Neural crest cell (in vitro differentiated cells): ENCODE data around the gene C5. TPM values are rescaled to one million over a fixed set of nuclear protein-coding genes. Genes with fewer than 3 reads are reported as not detected.
A peak's percentile ranks its signal among the peaks of the same experiment; 100 is the strongest.

Source experiments
- DNase-seq: peaks from one replicate; pipeline ENCODE4 v3.0.0; 2021; ENCODE audit warnings: low read depth, mixed read lengths, low spot score
- H3K27ac Mint-ChIP-seq: one replicate; pipeline ENCODE4 v1.8.0; 2021; ENCODE audit warnings: mild to moderate bottlenecking, mixed read lengths; ENCODE audit not compliant: unreplicated experiment
- H3K27me3 Mint-ChIP-seq: 2 replicates; pipeline ENCODE4 v1.8.0; 2021; ENCODE audit warnings: low read depth, mild to moderate bottlenecking, mixed read lengths
- H3K36me3 Mint-ChIP-seq: 2 replicates; pipeline ENCODE4 v1.8.0; 2021; ENCODE audit warnings: low read depth, mild to moderate bottlenecking, mixed read lengths
- H3K4me1 Mint-ChIP-seq: 2 replicates; pipeline ENCODE4 v1.8.0; 2021; ENCODE audit warnings: mixed read lengths
- H3K4me3 Mint-ChIP-seq: one replicate; pipeline ENCODE4 v1.8.0; 2021; ENCODE audit warnings: mild to moderate bottlenecking, mixed read lengths
- H3K9me3 Mint-ChIP-seq: 2 replicates; pipeline ENCODE4 v1.8.0; 2021; ENCODE audit warnings: mixed read lengths
- total RNA-seq: library from RNA; stranded (reverse); gene quantifications from 2 replicates; pipeline ENCODE4 v1.2.1, GENCODE V29; 2021
- TF ChIP-seq, protein P1 (sequence below): fragments of 200-600 bp; sonication (generic); conservative IDR thresholded peaks from 2 replicates; pipeline ENCODE4 v1.5.0; 2021; ENCODE audit warnings: antibody characterized with exemption, mild to moderate bottlenecking

The C5 gene
- total RNA-seq, 1 donor from 2014 or later: 9.4 TPM

DNA sequence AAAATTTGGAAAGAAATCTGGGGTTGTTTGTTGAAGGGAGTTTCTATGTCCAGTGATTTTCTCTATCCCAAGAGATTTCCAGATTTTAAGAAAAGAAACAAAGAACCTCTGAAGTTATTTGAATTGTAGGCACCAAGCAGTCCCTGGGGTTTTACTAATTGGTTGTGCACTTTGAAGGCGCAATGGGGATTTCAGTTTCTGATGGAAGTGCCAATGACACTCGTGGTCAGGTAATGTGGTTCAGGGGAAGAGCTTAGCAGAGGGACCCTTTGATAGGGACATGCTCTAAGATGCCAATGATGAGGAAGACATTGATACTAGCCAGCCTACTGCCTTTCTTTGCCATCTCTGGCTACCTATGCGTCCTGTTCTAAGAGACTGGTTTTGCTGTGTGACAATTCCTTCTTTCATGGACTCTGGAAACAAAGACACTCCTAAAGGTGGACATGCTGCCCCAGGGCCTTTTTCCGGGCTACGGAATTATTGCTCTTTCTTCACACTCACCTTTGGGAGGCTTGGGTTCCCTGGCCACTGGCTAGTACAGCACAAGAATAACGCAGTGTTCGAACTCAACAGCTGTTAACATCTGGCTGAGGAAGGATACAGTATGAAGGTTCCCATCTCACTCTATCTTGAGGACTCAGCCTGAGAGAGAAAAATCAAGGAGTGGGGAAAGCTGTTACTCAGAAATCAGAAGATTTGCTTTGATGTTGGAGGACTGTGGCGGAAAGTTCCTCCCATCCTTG is 116.6 kb downstream of the C5 start:
- H3K4me1 Mint-ChIP-seq: peaks cover 51% of the 10 kb centered on the region
- H3K9me3 Mint-ChIP-seq: no peaks in the 10 kb centered on the region
- no peak overlapping the region for H3K27ac Mint-ChIP-seq
- TF ChIP-seq, protein P1, sequence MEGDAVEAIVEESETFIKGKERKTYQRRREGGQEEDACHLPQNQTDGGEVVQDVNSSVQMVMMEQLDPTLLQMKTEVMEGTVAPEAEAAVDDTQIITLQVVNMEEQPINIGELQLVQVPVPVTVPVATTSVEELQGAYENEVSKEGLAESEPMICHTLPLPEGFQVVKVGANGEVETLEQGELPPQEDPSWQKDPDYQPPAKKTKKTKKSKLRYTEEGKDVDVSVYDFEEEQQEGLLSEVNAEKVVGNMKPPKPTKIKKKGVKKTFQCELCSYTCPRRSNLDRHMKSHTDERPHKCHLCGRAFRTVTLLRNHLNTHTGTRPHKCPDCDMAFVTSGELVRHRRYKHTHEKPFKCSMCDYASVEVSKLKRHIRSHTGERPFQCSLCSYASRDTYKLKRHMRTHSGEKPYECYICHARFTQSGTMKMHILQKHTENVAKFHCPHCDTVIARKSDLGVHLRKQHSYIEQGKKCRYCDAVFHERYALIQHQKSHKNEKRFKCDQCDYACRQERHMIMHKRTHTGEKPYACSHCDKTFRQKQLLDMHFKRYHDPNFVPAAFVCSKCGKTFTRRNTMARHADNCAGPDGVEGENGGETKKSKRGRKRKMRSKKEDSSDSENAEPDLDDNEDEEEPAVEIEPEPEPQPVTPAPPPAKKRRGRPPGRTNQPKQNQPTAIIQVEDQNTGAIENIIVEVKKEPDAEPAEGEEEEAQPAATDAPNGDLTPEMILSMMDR: no peak
- H3K36me3 Mint-ChIP-seq: no peaks in the 10 kb centered on the region
- H3K27me3 Mint-ChIP-seq: no peaks in the 10 kb centered on the region
- no peak for DNase-seq
- H3K4me3 Mint-ChIP-seq: no peak overlapping the region

DNA sequence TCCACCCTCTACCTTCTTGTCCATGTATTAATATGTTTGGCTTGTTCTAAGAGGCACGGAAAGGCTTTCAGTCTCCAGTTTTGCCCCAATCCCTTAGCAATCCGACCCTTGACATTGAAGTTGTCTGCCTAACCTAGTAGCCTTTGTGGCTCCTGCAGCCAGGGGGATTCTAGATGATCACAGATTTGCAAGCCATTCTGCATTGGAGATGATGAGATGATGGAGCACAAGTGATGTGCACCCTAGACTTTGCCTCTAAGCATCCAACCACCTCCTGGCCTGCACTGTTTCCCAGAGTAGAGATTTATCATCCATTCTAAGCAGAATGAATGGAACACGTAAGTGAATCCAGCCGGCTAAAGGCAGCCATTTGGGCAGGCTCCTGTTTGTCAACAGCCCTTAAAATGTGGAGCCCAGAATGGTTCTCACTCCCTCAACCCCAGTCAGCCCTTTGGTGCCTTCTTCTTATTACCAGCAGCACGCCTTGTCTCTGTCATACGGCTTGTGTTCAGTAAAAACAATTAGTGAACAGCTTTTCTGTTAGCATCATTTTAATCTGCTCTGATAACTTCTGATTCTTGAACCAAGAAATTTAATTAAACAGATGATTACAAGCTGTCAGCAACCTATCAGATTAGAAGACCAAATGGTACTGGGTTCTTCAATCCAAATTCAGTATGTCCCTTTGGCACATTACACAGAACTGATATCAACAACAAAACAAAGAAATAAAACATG is 117.8 kb downstream of the C5 start:
- DNase-seq: no peak
- Mint-ChIP-seq H3K27me3 (no peaks in the 10 kb centered on the region), H3K9me3 (no peaks in the 10 kb centered on the region), H3K36me3 (no peaks in the 10 kb centered on the region), H3K4me1 (peaks cover 53% of the 10 kb centered on the region), H3K27ac (peak overlapping the region; percentile 13), H3K4me3 (peak overlapping the region; percentile 52)
- TF ChIP-seq, protein P1: no peak

DNA sequence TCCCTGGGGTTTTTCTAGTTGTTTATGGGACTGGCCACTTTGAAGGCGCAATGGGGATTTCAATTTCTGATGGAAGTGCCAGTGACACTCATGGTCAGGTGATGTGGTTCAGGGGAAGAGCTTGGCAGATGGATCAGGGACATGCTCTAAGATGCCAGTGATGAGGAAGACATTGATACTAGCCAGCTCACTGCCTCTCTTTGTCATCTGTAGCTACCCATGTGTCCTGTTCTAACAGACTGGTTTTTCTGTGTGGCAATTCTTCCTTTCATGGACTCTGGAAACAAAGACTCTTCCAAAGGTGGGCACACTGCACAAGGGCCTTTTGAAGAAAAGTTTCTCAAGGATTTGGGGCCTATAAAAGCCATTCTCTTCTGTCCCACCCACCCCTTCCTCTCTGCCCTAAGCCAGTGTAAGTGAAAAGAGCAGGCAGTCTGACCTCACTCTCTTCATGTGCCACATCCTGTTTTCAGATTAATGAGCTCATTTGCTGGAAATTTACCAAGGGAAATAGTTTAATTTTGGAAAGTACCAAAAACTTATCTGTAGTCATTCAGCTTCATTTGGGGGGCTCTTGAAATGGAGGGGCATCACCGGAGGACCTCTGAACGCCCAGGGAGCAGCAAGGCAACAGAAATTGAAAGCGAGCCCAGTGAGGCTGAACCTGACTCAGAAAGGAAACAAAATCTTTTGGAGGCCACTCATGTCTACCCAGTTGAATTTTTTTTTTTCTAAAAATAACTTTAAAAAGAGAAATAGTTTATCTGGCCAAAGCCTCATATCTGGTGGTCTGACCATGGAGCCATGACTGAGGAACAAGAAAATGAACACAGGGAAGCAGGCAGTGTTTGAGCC is 118.6 kb downstream of the C5 start:
- H3K27ac Mint-ChIP-seq: peak overlapping the region; percentile 93
- H3K4me1 Mint-ChIP-seq: peaks cover 47% of the 10 kb centered on the region
- TF ChIP-seq, protein P1: no peak
- H3K27me3 Mint-ChIP-seq: no peaks in the 10 kb centered on the region
- H3K36me3 Mint-ChIP-seq: no peaks in the 10 kb centered on the region
- H3K4me3 Mint-ChIP-seq: peak overlapping the region; percentile 79
- DNase-seq: no peak
- no peaks in the 10 kb centered on the region for H3K9me3 Mint-ChIP-seq

DNA sequence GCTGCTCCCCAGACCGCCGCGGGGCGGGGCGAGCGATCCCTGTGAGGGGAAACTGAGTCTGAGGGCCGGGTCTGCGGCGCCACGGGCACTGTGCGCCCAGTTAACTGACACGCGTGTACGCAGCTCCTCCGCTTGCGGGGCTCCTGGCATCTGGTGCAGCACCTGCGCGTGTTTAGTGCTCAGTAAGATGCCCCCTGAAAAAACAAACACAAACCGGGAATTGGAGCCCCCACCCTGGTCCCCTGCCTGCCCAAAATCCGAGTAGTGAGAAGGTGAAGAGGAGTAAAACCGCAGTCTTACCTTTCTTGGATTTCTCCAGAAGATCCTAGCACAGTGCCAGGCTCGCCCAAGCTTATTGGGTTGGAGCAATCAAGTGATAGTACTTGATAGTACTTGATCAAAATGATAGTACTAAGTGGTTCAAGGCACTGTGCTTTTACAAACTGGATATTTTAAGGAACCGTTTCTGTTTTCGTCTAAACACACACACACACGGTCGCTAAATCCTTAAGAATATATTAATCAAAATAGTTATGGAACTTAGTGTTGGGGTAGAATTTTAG is 120.8 kb downstream of the C5 start:
- Mint-ChIP-seq H3K4me1 (peaks cover 41% of the 10 kb centered on the region), H3K4me3 (peak overlapping the region; percentile 76), H3K27me3 (no peaks in the 10 kb centered on the region), H3K27ac (no peak overlapping the region), H3K9me3 (no peaks in the 10 kb centered on the region), H3K36me3 (no peaks in the 10 kb centered on the region)
- DNase-seq: no peak
- TF ChIP-seq, protein P1: no peak

DNA sequence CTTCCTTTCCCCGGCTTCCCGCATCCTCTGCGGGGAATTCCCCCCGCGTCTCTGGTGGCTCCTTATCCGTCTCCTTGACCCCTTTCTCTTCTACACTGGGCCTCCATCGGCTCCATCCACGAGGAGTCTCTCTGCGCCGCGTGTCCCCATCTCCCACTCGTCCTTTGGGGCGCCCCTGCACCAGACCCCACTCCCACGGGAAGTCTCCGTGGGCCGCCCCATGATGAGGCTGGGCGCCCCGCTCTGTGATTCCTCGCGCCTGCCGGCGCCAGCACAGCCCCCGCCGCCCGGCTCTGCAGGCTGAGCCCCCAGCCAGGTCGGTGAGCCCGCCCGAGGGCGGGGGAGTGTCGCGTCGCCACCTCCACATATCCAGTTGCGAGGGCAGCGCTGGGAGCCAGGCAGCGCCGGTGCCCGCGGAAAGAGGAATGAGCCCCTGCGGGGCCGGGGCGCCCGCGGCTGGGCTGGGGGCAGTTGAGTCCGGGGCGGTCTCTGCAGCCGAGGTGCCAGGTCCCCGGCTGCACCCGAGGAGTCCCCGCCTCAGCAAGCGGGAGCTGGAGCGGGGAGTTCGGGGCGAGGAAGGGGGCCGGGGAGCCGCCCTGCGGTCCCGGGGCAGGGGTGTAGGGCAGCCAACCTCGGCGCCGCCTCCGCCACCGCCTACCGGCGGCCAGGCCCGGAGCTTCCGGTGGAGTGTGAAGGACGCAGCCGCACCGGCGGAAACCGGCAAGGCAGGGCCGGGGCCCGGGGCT is 121.4 kb downstream of the C5 start:
- TF ChIP-seq, protein P1: no peak
- H3K27ac Mint-ChIP-seq: peak overlapping the region; percentile 9
- DNase-seq: peak; percentile 51
- H3K9me3 Mint-ChIP-seq: no peaks in the 10 kb centered on the region
- no peaks in the 10 kb centered on the region for H3K27me3 Mint-ChIP-seq
- peak overlapping the region; percentile 77 for H3K4me3 Mint-ChIP-seq
- no peaks in the 10 kb centered on the region for H3K36me3 Mint-ChIP-seq
- H3K4me1 Mint-ChIP-seq: peaks cover 38% of the 10 kb centered on the region
